ENCODE measurements around the gene PVALB. TPM values are rescaled to one million over a fixed set of nuclear protein-coding genes. Genes with fewer than 3 reads are reported as not detected.

PVALB gene
- total and polyA plus RNA-seq, 2 of the 4 experiments (the other 2 are of a cell fraction): not detected

DNA sequence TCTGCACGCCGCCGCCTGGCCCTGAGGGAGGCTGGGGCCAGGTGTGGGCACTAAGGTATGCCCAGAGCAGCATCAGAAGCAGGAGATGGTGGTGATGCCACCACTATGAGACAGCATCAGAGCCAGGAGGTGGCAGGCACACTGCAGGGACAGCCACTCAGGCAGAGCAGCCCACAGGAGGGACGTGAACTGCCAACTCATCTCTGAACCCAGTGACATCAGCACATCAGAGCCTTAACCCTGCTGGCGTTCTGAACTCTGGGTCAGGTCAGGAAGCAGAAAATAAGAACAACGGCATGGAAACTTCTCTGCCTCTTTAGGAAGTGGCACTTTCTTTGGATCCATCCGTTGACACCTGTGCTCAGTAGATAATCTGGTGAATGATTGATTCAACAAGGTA, 26.2 kb downstream of the PVALB start:
- no peak for TF ChIP-seq CHD1 (IDR thresholded peaks at IDR 0.05; ENCODE audit: low read depth, low read length)
- no peak for TF ChIP-seq BHLHE40 (IDR thresholded peaks at IDR 0.05; ENCODE audit: low read depth, low read length)
- no peak for TF ChIP-seq CEBPB (IDR thresholded peaks at IDR 0.05; ENCODE audit: low read depth, low read length)
- no peak for TF ChIP-seq SMC3 (IDR thresholded peaks at IDR 0.05; ENCODE audit: low read depth, low read length)
- TF ChIP-seq RAD21 (IDR thresholded peaks at IDR 0.05; ENCODE audit: low read length): no peak
- TF ChIP-seq, protein P1, sequence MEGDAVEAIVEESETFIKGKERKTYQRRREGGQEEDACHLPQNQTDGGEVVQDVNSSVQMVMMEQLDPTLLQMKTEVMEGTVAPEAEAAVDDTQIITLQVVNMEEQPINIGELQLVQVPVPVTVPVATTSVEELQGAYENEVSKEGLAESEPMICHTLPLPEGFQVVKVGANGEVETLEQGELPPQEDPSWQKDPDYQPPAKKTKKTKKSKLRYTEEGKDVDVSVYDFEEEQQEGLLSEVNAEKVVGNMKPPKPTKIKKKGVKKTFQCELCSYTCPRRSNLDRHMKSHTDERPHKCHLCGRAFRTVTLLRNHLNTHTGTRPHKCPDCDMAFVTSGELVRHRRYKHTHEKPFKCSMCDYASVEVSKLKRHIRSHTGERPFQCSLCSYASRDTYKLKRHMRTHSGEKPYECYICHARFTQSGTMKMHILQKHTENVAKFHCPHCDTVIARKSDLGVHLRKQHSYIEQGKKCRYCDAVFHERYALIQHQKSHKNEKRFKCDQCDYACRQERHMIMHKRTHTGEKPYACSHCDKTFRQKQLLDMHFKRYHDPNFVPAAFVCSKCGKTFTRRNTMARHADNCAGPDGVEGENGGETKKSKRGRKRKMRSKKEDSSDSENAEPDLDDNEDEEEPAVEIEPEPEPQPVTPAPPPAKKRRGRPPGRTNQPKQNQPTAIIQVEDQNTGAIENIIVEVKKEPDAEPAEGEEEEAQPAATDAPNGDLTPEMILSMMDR (conservative IDR thresholded peaks at IDR 0.05; ENCODE audit: low read depth, low read length): no peak
- TF ChIP-seq NFE2L2 (IDR thresholded peaks at IDR 0.05; ENCODE audit: low read depth, low read length): no peak
- no peak for TF ChIP-seq MXI1 (IDR thresholded peaks at IDR 0.05; ENCODE audit: borderline replicate concordance, low read depth, low read length)
- TF ChIP-seq FOS (IDR thresholded peaks at IDR 0.05; ENCODE audit: low read depth, low read length): no peak
- no peak for TF ChIP-seq MAZ (IDR thresholded peaks at IDR 0.05; ENCODE audit: borderline replicate concordance, low read depth, low read length)
- no peak for TF ChIP-seq RCOR1 (IDR thresholded peaks at IDR 0.05; ENCODE audit: insufficient replicate concordance, low read length)
- no peak for TF ChIP-seq POLR2A (IDR thresholded peaks at IDR 0.05; ENCODE audit: low read depth, low read length)
- no peak for TF ChIP-seq RFX5 (IDR thresholded peaks at IDR 0.05; ENCODE audit: low read depth, low read length)
- TF ChIP-seq, protein P2, sequence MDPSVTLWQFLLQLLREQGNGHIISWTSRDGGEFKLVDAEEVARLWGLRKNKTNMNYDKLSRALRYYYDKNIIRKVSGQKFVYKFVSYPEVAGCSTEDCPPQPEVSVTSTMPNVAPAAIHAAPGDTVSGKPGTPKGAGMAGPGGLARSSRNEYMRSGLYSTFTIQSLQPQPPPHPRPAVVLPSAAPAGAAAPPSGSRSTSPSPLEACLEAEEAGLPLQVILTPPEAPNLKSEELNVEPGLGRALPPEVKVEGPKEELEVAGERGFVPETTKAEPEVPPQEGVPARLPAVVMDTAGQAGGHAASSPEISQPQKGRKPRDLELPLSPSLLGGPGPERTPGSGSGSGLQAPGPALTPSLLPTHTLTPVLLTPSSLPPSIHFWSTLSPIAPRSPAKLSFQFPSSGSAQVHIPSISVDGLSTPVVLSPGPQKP (IDR thresholded peaks at IDR 0.05; ENCODE audit: borderline replicate concordance, low read depth, low read length): no peak
- TF ChIP-seq, protein P3, sequence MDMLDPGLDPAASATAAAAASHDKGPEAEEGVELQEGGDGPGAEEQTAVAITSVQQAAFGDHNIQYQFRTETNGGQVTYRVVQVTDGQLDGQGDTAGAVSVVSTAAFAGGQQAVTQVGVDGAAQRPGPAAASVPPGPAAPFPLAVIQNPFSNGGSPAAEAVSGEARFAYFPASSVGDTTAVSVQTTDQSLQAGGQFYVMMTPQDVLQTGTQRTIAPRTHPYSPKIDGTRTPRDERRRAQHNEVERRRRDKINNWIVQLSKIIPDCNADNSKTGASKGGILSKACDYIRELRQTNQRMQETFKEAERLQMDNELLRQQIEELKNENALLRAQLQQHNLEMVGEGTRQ (IDR thresholded peaks at IDR 0.05; ENCODE audit: low read depth, low read length): no peak
- TF ChIP-seq MAFK (IDR thresholded peaks at IDR 0.05; ENCODE audit: low read depth, low read length): no peak
- Histone ChIP-seq H2AFZ (replicated peaks; ENCODE audit: low read length, poor library complexity) (no peak overlapping the region), H4K5ac (ENCODE audit: low read depth, low read length) (no peak overlapping the region), H3K27ac (ENCODE audit: insufficient read depth, low read length) (no peak overlapping the region), H2AK5ac (ENCODE audit: low read depth, low read length) (no peak overlapping the region), H3K14ac (replicated peaks; ENCODE audit: low read depth, low read length) (no peak overlapping the region), H2AK9ac (replicated peaks; ENCODE audit: low read depth, low read length, poor library complexity) (no peak overlapping the region), H3K36me3 (ENCODE audit: control insufficient read depth, insufficient read depth, low read length) (no peaks in the 10 kb centered on the region), H3K4ac (ENCODE audit: low read depth, low read length) (no peak overlapping the region), H3K9me1 (ENCODE audit: insufficient read depth, low read length) (no peaks in the 10 kb centered on the region), H4K8ac (ENCODE audit: low read depth in 2 of 2, low read length in 2 of 2) (no peak overlapping the region), H3K27me3 (ENCODE audit: control insufficient read depth, insufficient read depth, low read length) (peaks cover 63% of the 10 kb centered on the region), H4K91ac (ENCODE audit: insufficient read depth, low read depth, low read length) (no peak overlapping the region), H3K18ac (ENCODE audit: low read depth, low read length) (no peak overlapping the region), H3K23ac (ENCODE audit: low read depth, low read length) (no peak overlapping the region), H3K4me3 (ENCODE audit: insufficient read depth, low read depth, low read length) (no peak overlapping the region), H3K9me3 (ENCODE audit: control insufficient read depth, insufficient read depth, low read length) (no peaks in the 10 kb centered on the region), H3K56ac (ENCODE audit: extremely low read depth, insufficient read depth, low read length) (no peak overlapping the region), H4K20me1 (ENCODE audit: insufficient read depth, low read length) (no peaks in the 10 kb centered on the region), H3K4me1 (ENCODE audit: control insufficient read depth, insufficient read depth, low read length) (no peaks in the 10 kb centered on the region), H3K79me1 (ENCODE audit: low read depth in 1 of 2, low read length in 2 of 2) (no peaks in the 10 kb centered on the region), H2BK5ac (ENCODE audit: low read depth, low read length, poor library complexity, severe bottlenecking) (no peak overlapping the region), H2BK15ac (ENCODE audit: low read depth, low read length) (no peak overlapping the region), H2BK120ac (ENCODE audit: low read depth, low read length) (no peak overlapping the region), H3K9ac (ENCODE audit: low read depth, low read length) (no peak overlapping the region), H2BK20ac (ENCODE audit: low read depth, low read length) (no peak overlapping the region), H3K4me2 (ENCODE audit: low read depth, low read length) (no peak overlapping the region)
- no TSS peak for BruUV-seq (replicated peaks)
- intact Hi-C loops (cut with micrococcal nuclease): no loop called here
- no peak for ATAC-seq (ENCODE audit: low read depth)
- ChIA-PET CTCF (no interaction called here), POLR2A (ENCODE audit: unreplicated experiment) (no interaction called here)
- WGBS, 2 experiments (ENCODE audit: extremely low coverage in 2 of 2, insufficient read length in 1 of 2): no CpG with 5 or more reads among the region's 7 CpGs
- no peak for DNase-seq
- in situ Hi-C loops (cut with MboI; ENCODE audit: low sequenced_read_pairs): no loop called here
- dilution Hi-C loops (cut with HindIII; ENCODE audit: low sequenced_read_pairs, unreplicated experiment): no loop called here
